Epithelial cell of esophagus (primary cell): ENCODE results near the gene ITGA1.
A peak's percentile ranks its signal among the peaks of the same experiment; 100 is the strongest.

Experiments used
- DNase-seq: peaks from one replicate; pipeline ENCODE4 v3.0.0; 2010; ENCODE audit warnings: low read depth
- H3K4me3 ChIP-seq: 2 replicates; pipeline ENCODE4 v1.5.1; 2011; ENCODE audit warnings: mild to moderate bottlenecking, low read length, control low read depth
- CTCF ChIP-seq: IDR thresholded peaks from 2 replicates; pipeline ENCODE4 v1.5.1; 2011; ENCODE audit warnings: low read depth, mild to moderate bottlenecking, low read length, control low read depth, inconsistent platforms; ENCODE audit not compliant: insufficient read depth; ENCODE audit errors: missing control alignments

Gene ITGA1

GRCh38 chr5:52993367-52993766, 205.7 kb downstream of the ITGA1 start:
- no peak for TF ChIP-seq CTCF
- H3K4me3 ChIP-seq = no peak overlapping the region
- peak; percentile 75 for DNase-seq

GRCh38 chr5:52994266-52994665, 206.6 kb downstream of the ITGA1 start:
- DNase-seq = no peak
- no peak overlapping the region for H3K4me3 ChIP-seq
- no peak for TF ChIP-seq CTCF

- no peak for DNase-seq
- no peak overlapping the region for H3K4me3 ChIP-seq
These were observed 207.4 kb downstream of the ITGA1 start for GRCh38 chr5:52995095-52995494.

GRCh38 chr5:52995914-52996313, 208.2 kb downstream of the ITGA1 start:
- TF ChIP-seq CTCF = no peak
- no peak overlapping the region for H3K4me3 ChIP-seq

More at GRCh38 chr5:52995095-52995494, 207.4 kb downstream of the ITGA1 start:
- no peak for TF ChIP-seq CTCF

GRCh38 chr5:52996979-52997378, 209.3 kb downstream of the ITGA1 start:
- peak; percentile 59 for DNase-seq
- no peak overlapping the region for H3K4me3 ChIP-seq
- TF ChIP-seq CTCF = no peak

More at GRCh38 chr5:52995914-52996313, 208.2 kb downstream of the ITGA1 start:
- no peak for DNase-seq

- no peak overlapping the region for H3K4me3 ChIP-seq
- no peak for DNase-seq
- TF ChIP-seq CTCF = no peak
These were observed 209.7 kb downstream of the ITGA1 start for GRCh38 chr5:52997424-52997823.

- no peak overlapping the region for H3K4me3 ChIP-seq
- TF ChIP-seq CTCF = no peak
- no peak for DNase-seq
These were observed 211.0 kb downstream of the ITGA1 start for GRCh38 chr5:52998552-52999313.
